CD4-positive, alpha-beta T cell (primary cell): ENCODE data around the gene REN. TPM values are rescaled to one million over a fixed set of nuclear protein-coding genes. Genes with fewer than 3 reads are reported as not detected.
A peak's percentile ranks its signal among the peaks of the same experiment; 100 is the strongest.

Experiments used
- ATAC-seq: fragments of 200-7000 bp; cut with Tn5 transposase; one replicate; pipeline ENCODE4 v1.10.0; 2022; ENCODE audit warnings: mild to moderate bottlenecking; ENCODE audit not compliant: poor library complexity
- CTCF ChIA-PET: fragments of 350-600 bp; sonication (Branson Sonifier 250); formaldehyde crosslinking; loops from one replicate; lab custom pipeline; 2021; ENCODE audit warnings: antibody characterized with exemption, inconsistent platforms; lab: Charles Lee
- POLR2A ChIA-PET: fragments of 350-600 bp; sonication (Branson Sonifier 250); formaldehyde crosslinking; loops from one replicate; lab custom pipeline; 2021; ENCODE audit warnings: antibody characterized with exemption, inconsistent platforms; lab: Charles Lee
- DNase-seq, 14 experiments: peaks; one replicate each; pipeline ENCODE4 v3.0.0-alpha.2; 2013 to 2020; ENCODE audit warnings: mixed read lengths in 2 of 14
- H3K27ac ChIP-seq, 2 donors: one replicate each; pipeline versions ENCODE4 v1.5.1 to v1.7.0; 2013; ENCODE audit warnings: low read length in 2 of 2, low read depth in 1 of 2, mild to moderate bottlenecking in 1 of 2
- H3K27me3 ChIP-seq, 2 experiments: 1 replicate in 1 of 2; 2 replicates in 1 of 2; pipeline versions ENCODE4 v1.6.1 to v1.7.0; 2013; ENCODE audit warnings: low read length in 2 of 2, control low read depth in 1 of 2, mild to moderate bottlenecking in 1 of 2, moderate library complexity in 1 of 2; ENCODE audit not compliant: insufficient read depth in 2 of 2, control insufficient read depth in 1 of 2
- H3K36me3 ChIP-seq: one replicate; pipeline ENCODE4 v1.6.1; 2013; ENCODE audit warnings: low read length, control low read depth; ENCODE audit not compliant: insufficient read depth
- H3K4me1 ChIP-seq: one replicate; pipeline ENCODE4 v1.6.1; 2013; ENCODE audit warnings: low read length, control low read depth; ENCODE audit not compliant: insufficient read depth
- H3K4me3 ChIP-seq: one replicate; pipeline ENCODE4 v1.5.1; 2013; ENCODE audit warnings: mild to moderate bottlenecking, low read length, moderate library complexity
- H3K9me3 ChIP-seq, 2 experiments: 1 replicate in 1 of 2; 2 replicates in 1 of 2; pipeline versions ENCODE4 v1.6.1 to v1.7.0; 2013; ENCODE audit warnings: low read length in 2 of 2, mild to moderate bottlenecking in 2 of 2, control low read depth in 1 of 2, moderate library complexity in 1 of 2; ENCODE audit not compliant: control insufficient read depth in 1 of 2, insufficient read depth in 1 of 2
- H3K27ac Mint-ChIP-seq: one replicate; pipeline ENCODE4 v1.8.0; 2020; ENCODE audit warnings: mixed read lengths
- H3K27me3 Mint-ChIP-seq: one replicate; pipeline ENCODE4 v1.8.0; 2021; ENCODE audit warnings: mixed read lengths
- H3K36me3 Mint-ChIP-seq: one replicate; pipeline ENCODE4 v1.8.0; 2021; ENCODE audit warnings: low read depth, mixed read lengths
- H3K4me1 Mint-ChIP-seq: one replicate; pipeline ENCODE4 v1.8.0; 2021; ENCODE audit warnings: low read depth, mixed read lengths
- H3K4me3 Mint-ChIP-seq: one replicate; pipeline ENCODE4 v1.8.0; 2020; ENCODE audit warnings: mild to moderate bottlenecking, mixed read lengths
- H3K9me3 Mint-ChIP-seq: one replicate; pipeline ENCODE4 v1.8.0; 2020; ENCODE audit warnings: mixed read lengths
- intact Hi-C, 2 experiments: fragments of 100-400 bp; cut with DNase I in 1 of 2; cut with micrococcal nuclease in 1 of 2; formaldehyde crosslinking; loops; one replicate each; pipeline versions ENCODE4 v1.15.1 to v1.9.0; 2023 to 2025; cut with DNase I, micrococcal nuclease
- total RNA-seq, 174 experiments: library from RNA in 2 of 174; stranded (reverse) in 2 of 174; gene quantifications; one replicate each; pipeline ENCODE4 v1.2.3 and lab custom pipeline; 2021 to 2026
- TF ChIP-seq, protein P1 (sequence below): fragments of 200-600 bp; IDR thresholded peaks from one replicate; pipeline ENCODE4 v1.8.0; 2022; ENCODE audit warnings: antibody characterized with exemption, mild to moderate bottlenecking

REN gene
- total RNA-seq, 2 experiments from 2014 or later = not detected

DNA sequence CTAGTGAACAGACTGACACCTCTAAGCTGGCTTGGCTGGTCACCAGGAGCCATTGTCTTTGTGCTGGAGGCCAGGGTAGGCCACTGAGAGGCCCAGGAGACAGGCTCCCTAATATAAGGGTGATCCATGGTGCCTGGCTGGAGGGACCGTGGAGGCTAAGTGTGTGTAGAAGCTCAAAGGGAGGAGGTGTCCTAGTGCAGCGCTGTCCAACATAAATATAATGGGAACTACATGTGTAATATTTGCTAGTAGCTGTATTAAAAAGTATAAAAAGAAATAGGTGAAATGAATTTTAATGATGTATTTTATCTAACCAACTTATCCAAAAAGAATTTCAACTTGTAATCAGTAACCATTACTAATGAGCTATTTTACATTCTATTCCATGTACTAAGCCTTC lies 58.2 kb downstream of the REN start:
- Mint-ChIP-seq H3K27me3 (peaks cover 6% of the 10 kb centered on the region), H3K4me3 (no peak overlapping the region), H3K36me3 (no peaks in the 10 kb centered on the region), H3K27ac (no peak overlapping the region), H3K9me3 (no peaks in the 10 kb centered on the region), H3K4me1 (peaks cover 17% of the 10 kb centered on the region)
- TF ChIP-seq, protein P1, sequence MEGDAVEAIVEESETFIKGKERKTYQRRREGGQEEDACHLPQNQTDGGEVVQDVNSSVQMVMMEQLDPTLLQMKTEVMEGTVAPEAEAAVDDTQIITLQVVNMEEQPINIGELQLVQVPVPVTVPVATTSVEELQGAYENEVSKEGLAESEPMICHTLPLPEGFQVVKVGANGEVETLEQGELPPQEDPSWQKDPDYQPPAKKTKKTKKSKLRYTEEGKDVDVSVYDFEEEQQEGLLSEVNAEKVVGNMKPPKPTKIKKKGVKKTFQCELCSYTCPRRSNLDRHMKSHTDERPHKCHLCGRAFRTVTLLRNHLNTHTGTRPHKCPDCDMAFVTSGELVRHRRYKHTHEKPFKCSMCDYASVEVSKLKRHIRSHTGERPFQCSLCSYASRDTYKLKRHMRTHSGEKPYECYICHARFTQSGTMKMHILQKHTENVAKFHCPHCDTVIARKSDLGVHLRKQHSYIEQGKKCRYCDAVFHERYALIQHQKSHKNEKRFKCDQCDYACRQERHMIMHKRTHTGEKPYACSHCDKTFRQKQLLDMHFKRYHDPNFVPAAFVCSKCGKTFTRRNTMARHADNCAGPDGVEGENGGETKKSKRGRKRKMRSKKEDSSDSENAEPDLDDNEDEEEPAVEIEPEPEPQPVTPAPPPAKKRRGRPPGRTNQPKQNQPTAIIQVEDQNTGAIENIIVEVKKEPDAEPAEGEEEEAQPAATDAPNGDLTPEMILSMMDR = no peak
- Histone ChIP-seq H3K9me3 (no peaks in the 10 kb centered on the region), H3K36me3 (no peaks in the 10 kb centered on the region), H3K27ac (no peak overlapping the region), H3K27me3 (no peaks in the 10 kb centered on the region), H3K4me1 (peaks cover 32% of the 10 kb centered on the region), H3K4me3 (no peak overlapping the region)
- no peak for ATAC-seq
- DNase-seq = no peak
- ChIA-PET CTCF (no interaction called here), POLR2A (no interaction called here)
- intact Hi-C loops = no loop called here

DNA sequence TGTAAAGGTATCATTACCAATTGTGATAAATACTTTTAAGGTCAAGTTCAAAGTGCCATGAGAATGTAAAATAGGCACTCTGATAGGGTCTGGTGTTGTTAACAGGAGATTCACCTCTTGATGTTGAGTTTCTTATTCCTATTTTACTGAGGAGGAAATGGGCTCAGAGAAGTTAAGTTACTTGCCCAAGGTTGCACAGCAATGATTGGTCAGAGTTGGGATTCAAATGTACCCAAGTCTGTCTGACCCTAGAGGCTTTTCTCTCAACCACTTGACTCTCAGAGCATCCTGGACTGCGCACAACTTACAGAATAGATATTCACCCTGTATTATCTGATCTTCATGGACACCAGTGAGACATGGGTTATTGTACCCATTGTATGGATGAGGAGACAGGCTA lies 59.3 kb downstream of the REN start:
- intact Hi-C loops = no loop called here
- Histone ChIP-seq H3K27ac (no peak overlapping the region), H3K9me3 (no peaks in the 10 kb centered on the region), H3K36me3 (no peaks in the 10 kb centered on the region), H3K4me1 (peaks cover 43% of the 10 kb centered on the region), H3K4me3 (no peak overlapping the region), H3K27me3 (no peaks in the 10 kb centered on the region)
- POLR2A ChIA-PET = no interaction called here
- peaks cover 6% of the 10 kb centered on the region for H3K27me3 Mint-ChIP-seq
- no peak for ATAC-seq
- no peaks in the 10 kb centered on the region for H3K9me3 Mint-ChIP-seq
- no peak overlapping the region for H3K27ac Mint-ChIP-seq
- no peak overlapping the region for H3K4me3 Mint-ChIP-seq
- CTCF ChIA-PET = no interaction called here
- H3K36me3 Mint-ChIP-seq = no peaks in the 10 kb centered on the region
- DNase-seq = no peak
- H3K4me1 Mint-ChIP-seq = peaks cover 25% of the 10 kb centered on the region
- TF ChIP-seq, protein P1 = no peak

DNA sequence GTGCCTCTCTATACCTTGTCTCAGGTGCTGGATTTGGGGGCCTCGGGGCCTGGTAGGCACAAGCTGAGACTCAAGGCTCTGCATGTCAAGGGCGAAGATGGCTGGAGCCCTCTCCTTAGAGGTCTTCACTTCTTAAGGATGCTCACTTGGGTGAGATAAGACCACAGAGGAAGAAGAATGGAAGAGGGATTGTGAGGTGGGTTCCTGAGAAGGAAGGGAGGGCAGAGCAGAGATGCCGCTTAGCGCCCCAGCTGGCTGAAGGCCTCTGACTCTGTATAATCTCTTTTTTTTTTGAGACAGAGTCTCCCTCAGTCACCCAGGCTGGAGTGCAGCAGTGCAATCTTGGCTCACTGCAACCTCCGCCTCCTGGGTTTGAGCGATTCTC lies 61.0 kb downstream of the REN start:
- POLR2A ChIA-PET = no interaction called here
- H3K4me1 Mint-ChIP-seq = peaks cover 25% of the 10 kb centered on the region

More for the DNA sequence above, 61.0 kb downstream of the REN start:
- DNase-seq (no peak), ATAC-seq (no peak)
- Histone ChIP-seq H3K9me3 (no peaks in the 10 kb centered on the region), H3K27me3 (no peaks in the 10 kb centered on the region), H3K4me1 (peaks cover 43% of the 10 kb centered on the region), H3K4me3 (no peak overlapping the region), H3K36me3 (no peaks in the 10 kb centered on the region), H3K27ac (peak overlapping the region in 1 of 2 donors; percentile 83)
- TF ChIP-seq, protein P1 = no peak
- intact Hi-C loops = no loop called here
- Mint-ChIP-seq H3K27me3 (peaks cover 6% of the 10 kb centered on the region), H3K27ac (peak overlapping the region; percentile 69), H3K36me3 (no peaks in the 10 kb centered on the region), H3K4me3 (no peak overlapping the region), H3K9me3 (no peaks in the 10 kb centered on the region)
- CTCF ChIA-PET = no interaction called here

Other genes starting within 250 kb of the REN start
- 1 to 10 TPM; 1.8 to 1.9 TPM for gene SOX13, start 93.2 kb downstream of the REN start, total RNA-seq
- 10 to 100 TPM; 11.7 to 12.9 TPM for gene ETNK2, start 14.3 kb downstream of the REN start, total RNA-seq
- not detected for gene KISS1, start 30.2 kb upstream of the REN start, total RNA-seq
- under 1 TPM in 1 of 2 experiments, not detected in 1; 0.30 TPM for gene GOLT1A, start 47.7 kb upstream of the REN start, total RNA-seq
- gene PLEKHA6, start 193.6 kb upstream of the REN start, total RNA-seq = under 1 TPM; 0.53 to 0.82 TPM
- 100 to 1,000 TPM; 171 to 179 TPM for gene PPP1R15B, start 245.5 kb upstream of the REN start, total RNA-seq